Thyroid gland (tissue), 4 donors: Measurements from ENCODE around the gene DAB1. TPM values are rescaled to one million over a fixed set of nuclear protein-coding genes. Genes with fewer than 3 reads are reported as not detected.

Source experiments
- DNase-seq, 2 donors: peaks; one replicate each; pipeline ENCODE4 v3.0.0-alpha.2; 2019
- H3K27ac ChIP-seq, 3 donors: fragments of 200-600 bp; sonication (generic); 1 replicate in 2 of 3; 2 replicates in 1 of 3; pipeline ENCODE4 v1.5.1; 2016 to 2019; ENCODE audit warnings: mild to moderate bottlenecking in 1 of 3, moderate library complexity in 1 of 3
- H3K27me3 ChIP-seq: fragments of 200-600 bp; sonication (generic); one replicate; pipeline ENCODE4 v1.5.1; 2019
- H3K36me3 ChIP-seq, 2 donors: fragments of 200-600 bp; sonication (generic); one replicate each; pipeline ENCODE4 v1.5.1; 2016 to 2019
- H3K4me1 ChIP-seq, 2 donors: fragments of 200-600 bp; sonication (generic); one replicate each; pipeline ENCODE4 v1.5.1; 2017 to 2019
- H3K4me3 ChIP-seq, 3 donors: fragments of 200-600 bp; sonication (generic); replicated peaks in 1 of 3; 1 replicate in 2 of 3; 2 replicates in 1 of 3; pipeline ENCODE4 v1.5.1; 2016; ENCODE audit warnings: mild to moderate bottlenecking in 1 of 3
- H3K9me3 ChIP-seq: fragments of 200-600 bp; sonication (generic); one replicate; pipeline ENCODE4 v1.5.1; 2017
- CTCF ChIP-seq, 6 experiments: fragments of 200-600 bp in 3 of 6; fragments of 450-650 bp in 3 of 6; sonication (generic) in 3 of 6; IDR thresholded peaks; one replicate each; pipeline ENCODE4 v1.5.1; 2016 to 2019; ENCODE audit warnings: antibody characterized with exemption in 6 of 6, mild to moderate bottlenecking in 2 of 6, inconsistent platforms in 1 of 6, moderate library complexity in 1 of 6
- POLR2A ChIP-seq, 2 donors: fragments of 450-650 bp; IDR thresholded peaks; one replicate each; pipeline ENCODE4 v1.6.1; 2017; ENCODE audit warnings: antibody characterized with exemption in 2 of 2, mild to moderate bottlenecking in 2 of 2, moderate library complexity in 1 of 2
- WGBS, 2 donors: methylation state at CpG; one replicate each; pipeline ENCODE4 v1.1.5; 2017; 5-methylcytosine and 5-hydroxymethylcytosine counted together
- intact Hi-C: fragments of 100-400 bp; cut with DNase I; formaldehyde crosslinking; loops from one replicate; pipeline ENCODE4 v1.15.1; 2023
- total RNA-seq, 4 donors: library from RNA; depleted of rRNA; stranded (reverse); fragments of >200 nt; gene quantifications; one replicate each; pipeline ENCODE4 v1.2.3, GENCODE V29; 2016

DAB1 gene
- total RNA-seq, 4 donors from 2014 or later, result under 0.01 to 0.83 (median 0.21) TPM

GRCh38 chr1:57367945-57368344 lies 55.9 kb downstream of the DAB1 start:
- no peak for TF ChIP-seq CTCF (IDR thresholded peaks at IDR 0.05)
- TF ChIP-seq POLR2A (IDR thresholded peaks at IDR 0.05), result no peak
- Histone ChIP-seq H3K4me1 (no peaks in the 10 kb centered on the region), H3K9me3 (no peaks in the 10 kb centered on the region), H3K27me3 (no peaks in the 10 kb centered on the region), H3K27ac (no peak overlapping the region), H3K36me3 (no peaks in the 10 kb centered on the region), H3K4me3 (no peak overlapping the region)
- 100% methylated on average over 1 of the region's 2 CpGs; no CpG with 5 or more reads in 1 of the 2 donors for WGBS, 2 donors
- DNase-seq, result no peak
- intact Hi-C loops, result no loop called here

GRCh38 chr1:57363643-57364042 lies 60.2 kb downstream of the DAB1 start:
- 86 to 89% methylated on average over 1 of the region's 1 CpG for WGBS, 2 donors
- no peaks in the 10 kb centered on the region for H3K36me3 ChIP-seq
- no peak overlapping the region for H3K27ac ChIP-seq
- TF ChIP-seq POLR2A (IDR thresholded peaks at IDR 0.05) (no peak), CTCF (IDR thresholded peaks at IDR 0.05) (no peak)
- H3K4me3 ChIP-seq, result no peak overlapping the region
- no peaks in the 10 kb centered on the region for H3K9me3 ChIP-seq
- intact Hi-C loops, result no loop called here
- DNase-seq, result no peak
- H3K27me3 ChIP-seq, result no peaks in the 10 kb centered on the region
- no peaks in the 10 kb centered on the region for H3K4me1 ChIP-seq

- intact Hi-C loops, result no loop called here
- no peak overlapping the region for H3K4me3 ChIP-seq
- no peak for DNase-seq
- H3K27me3 ChIP-seq, result no peaks in the 10 kb centered on the region
- no peaks in the 10 kb centered on the region for H3K36me3 ChIP-seq
- H3K27ac ChIP-seq, result no peak overlapping the region
- no peaks in the 10 kb centered on the region for H3K4me1 ChIP-seq
- TF ChIP-seq POLR2A (IDR thresholded peaks at IDR 0.05), result no peak
- TF ChIP-seq CTCF (IDR thresholded peaks at IDR 0.05), result no peak
- H3K9me3 ChIP-seq, result no peaks in the 10 kb centered on the region
- 86 to 90% methylated on average over 6 of the region's 6 CpGs for WGBS, 2 donors
These were observed 60.7 kb downstream of the DAB1 start for GRCh38 chr1:57363165-57363564.

- WGBS, 2 donors, result 69 to 73% methylated on average over 2 of the region's 2 CpGs
- no peak for TF ChIP-seq CTCF (IDR thresholded peaks at IDR 0.05)
- H3K4me3 ChIP-seq, result no peak overlapping the region
- no peaks in the 10 kb centered on the region for H3K9me3 ChIP-seq
- DNase-seq, result no peak
- H3K36me3 ChIP-seq, result no peaks in the 10 kb centered on the region
- no peaks in the 10 kb centered on the region for H3K27me3 ChIP-seq
- intact Hi-C loops, result no loop called here
- no peaks in the 10 kb centered on the region for H3K4me1 ChIP-seq
- no peak overlapping the region for H3K27ac ChIP-seq
These were observed 61.4 kb downstream of the DAB1 start for GRCh38 chr1:57362480-57362879.

GRCh38 chr1:57361516-57361915 lies 62.3 kb downstream of the DAB1 start:
- Histone ChIP-seq H3K27me3 (no peaks in the 10 kb centered on the region), H3K9me3 (no peaks in the 10 kb centered on the region), H3K27ac (no peak overlapping the region), H3K36me3 (no peaks in the 10 kb centered on the region), H3K4me3 (no peak overlapping the region), H3K4me1 (no peaks in the 10 kb centered on the region)
- TF ChIP-seq POLR2A (IDR thresholded peaks at IDR 0.05), result no peak
- no peak for TF ChIP-seq CTCF (IDR thresholded peaks at IDR 0.05)
- WGBS, 2 donors, result 89 to 91% methylated on average over 2 of the region's 2 CpGs
- intact Hi-C loops, result no loop called here
- DNase-seq, result no peak
